ENCODE measurements around the gene CCDC57.

GRCh38 chr17:82080048-82080788, 132.4 kb downstream of the CCDC57 start:
- TF ChIP-seq CTCF (IDR thresholded peaks at IDR 0.05) (no peak), POLR2A (IDR thresholded peaks at IDR 0.05) (no peak)

Measured in esophagus squamous epithelium (tissue), 4 donors.